Panc1 (cell line): ENCODE results near the gene NDRG2. TPM values are rescaled to one million over a fixed set of nuclear protein-coding genes. Genes with fewer than 3 reads are reported as not detected.

Experiments used
- ATAC-seq: fragments of 200-7000 bp; cut with Tn5 transposase; 2 replicates; pipeline ENCODE4 v1.9.1; 2020; ENCODE audit warnings: mild to moderate bottlenecking, moderate library complexity
- BruUV-seq: library from RNA; stranded (reverse); fragments of 400-500 nt; replicated peaks from 2 replicates; lab custom pipeline; 2021; lab: Mats Ljungman, UMichigan
- CTCF ChIA-PET: fragments of 300-600 bp; sonication (Branson Sonifier 250); formaldehyde crosslinking; loops from one replicate; lab custom pipeline; 2022; ENCODE audit warnings: antibody characterized with exemption; lab: Charles Lee
- POLR2A ChIA-PET: fragments of 300-600 bp; sonication (Branson Sonifier 250); formaldehyde crosslinking; loops from one replicate; lab custom pipeline; 2022; ENCODE audit warnings: antibody characterized with exemption; lab: Charles Lee
- DNase-seq: peaks from one replicate; pipeline ENCODE4 v3.0.0-alpha.2; 2010; ENCODE audit warnings: low read depth, low spot score
- H3K27ac ChIP-seq: 2 replicates; pipeline ENCODE4 v1.5.1; 2011; ENCODE audit warnings: mild to moderate bottlenecking, low read length, inconsistent platforms
- H3K27me3 ChIP-seq: fragments of 200-500 bp; sonication (Bioruptor generic); 2 replicates; pipeline ENCODE4 v1.6.0; 2014; ENCODE audit warnings: low read length, inconsistent platforms; ENCODE audit not compliant: control insufficient read depth, insufficient read depth
- H3K36me3 ChIP-seq: fragments of 200-500 bp; sonication (Bioruptor generic); 2 replicates; pipeline ENCODE4 v1.5.1; 2014; ENCODE audit warnings: inconsistent platforms, mild to moderate bottlenecking, low read length, moderate library complexity; ENCODE audit not compliant: control insufficient read depth, insufficient read depth
- H3K4me1 ChIP-seq: 2 replicates; pipeline ENCODE4 v1.5.1; 2011; ENCODE audit warnings: inconsistent platforms, mild to moderate bottlenecking, low read length, moderate library complexity; ENCODE audit not compliant: control insufficient read depth, insufficient read depth
- H3K4me3 ChIP-seq, 2 experiments: 2 replicates each; pipeline ENCODE4 v1.5.1; 2011 to 2012; ENCODE audit warnings: low read depth in 2 of 2, low read length in 2 of 2, mild to moderate bottlenecking in 2 of 2, inconsistent platforms in 1 of 2, moderate library complexity in 1 of 2
- H3K9me3 ChIP-seq: fragments of 200-500 bp; sonication (Bioruptor generic); 2 replicates; pipeline ENCODE4 v1.5.1; 2014; ENCODE audit warnings: low read depth, mild to moderate bottlenecking, inconsistent platforms, low read length, moderate library complexity; ENCODE audit not compliant: control insufficient read depth, insufficient read depth
- POLR2AphosphoS5 ChIP-seq: IDR thresholded peaks from 2 replicates; pipeline ENCODE4 v1.6.1; 2012; ENCODE audit warnings: mild to moderate bottlenecking, low read depth, low read length, moderate library complexity
- SIN3A ChIP-seq: IDR thresholded peaks from 2 replicates; pipeline ENCODE4 v1.6.1; 2012; ENCODE audit warnings: low read depth, mild to moderate bottlenecking, low read length, moderate library complexity, borderline replicate concordance; ENCODE audit not compliant: insufficient read depth
- TCF7L2 ChIP-seq: IDR thresholded peaks from 2 replicates; pipeline ENCODE4 v1.6.1; 2011; ENCODE audit warnings: mild to moderate bottlenecking, low read depth, low read length, inconsistent platforms
- in situ Hi-C: cut with HindIII; loops from 2 replicates; pipeline ENCODE4 v1.10.0; 2016; ENCODE audit warnings: low sequenced_read_pairs, low pct_unique_long_range_greater_than_20kb
- intact Hi-C: fragments of 100-400 bp; cut with micrococcal nuclease; formaldehyde crosslinking; loops from one replicate; pipeline ENCODE4 v1.10.0; 2022; ENCODE audit not compliant: unreplicated experiment
- total RNA-seq: library from RNA; stranded (reverse); gene quantifications from one replicate; pipeline ENCODE4 v1.2.1, GENCODE V29; 2021; ENCODE audit not compliant: unreplicated experiment
- TF ChIP-seq, protein P1 (sequence below): fragments of 450-650 bp; IDR thresholded peaks from 2 replicates; pipeline ENCODE4 v1.5.1; 2017; ENCODE audit warnings: mild to moderate bottlenecking
- TF ChIP-seq, protein P2 (sequence below), 2 experiments: IDR thresholded peaks; 2 replicates each; pipeline ENCODE4 v1.6.1; 2011 to 2012; ENCODE audit warnings: low read depth in 2 of 2, control low read depth in 1 of 2, low read length in 1 of 2, mild to moderate bottlenecking in 1 of 2, moderate library complexity in 1 of 2; ENCODE audit not compliant: insufficient read depth in 1 of 2

NDRG2 gene
- total RNA-seq, 1 experiment from 2014 or later: 1.6 TPM

DNA sequence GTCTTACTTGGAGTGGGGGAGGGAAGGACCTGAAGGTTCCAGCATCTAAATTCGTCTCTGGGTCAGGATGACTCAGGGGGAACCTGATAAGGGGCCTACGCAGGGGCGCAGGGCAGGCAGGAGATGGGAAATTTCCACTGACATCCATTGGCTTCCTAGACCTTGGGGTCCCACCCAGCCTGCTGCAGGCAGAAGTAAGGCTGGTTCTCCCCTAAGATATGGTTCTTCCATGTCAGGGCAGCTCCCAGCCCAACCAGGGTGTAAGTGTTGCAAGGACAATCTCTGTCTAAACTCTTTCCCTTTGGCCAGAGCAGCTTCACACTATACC lies 2.1 kb upstream of the NDRG2 start:
- no peaks in the 10 kb centered on the region for H3K36me3 ChIP-seq
- peaks cover 2% of the 10 kb centered on the region; the same call in 1 of the 2 replicates for H3K27me3 ChIP-seq
- H3K27ac ChIP-seq: no peak overlapping the region
- no peaks in the 10 kb centered on the region for H3K9me3 ChIP-seq
- ChIA-PET CTCF (no interaction called here), POLR2A (no interaction called here)
- intact Hi-C loops (no loop called here), in situ Hi-C loops (no loop called here)
- ATAC-seq: no peak
- BruUV-seq: no TSS peak
- TF ChIP-seq TCF7L2 (no peak), SIN3A (no peak), POLR2AphosphoS5 (no peak)
- TF ChIP-seq, protein P1, sequence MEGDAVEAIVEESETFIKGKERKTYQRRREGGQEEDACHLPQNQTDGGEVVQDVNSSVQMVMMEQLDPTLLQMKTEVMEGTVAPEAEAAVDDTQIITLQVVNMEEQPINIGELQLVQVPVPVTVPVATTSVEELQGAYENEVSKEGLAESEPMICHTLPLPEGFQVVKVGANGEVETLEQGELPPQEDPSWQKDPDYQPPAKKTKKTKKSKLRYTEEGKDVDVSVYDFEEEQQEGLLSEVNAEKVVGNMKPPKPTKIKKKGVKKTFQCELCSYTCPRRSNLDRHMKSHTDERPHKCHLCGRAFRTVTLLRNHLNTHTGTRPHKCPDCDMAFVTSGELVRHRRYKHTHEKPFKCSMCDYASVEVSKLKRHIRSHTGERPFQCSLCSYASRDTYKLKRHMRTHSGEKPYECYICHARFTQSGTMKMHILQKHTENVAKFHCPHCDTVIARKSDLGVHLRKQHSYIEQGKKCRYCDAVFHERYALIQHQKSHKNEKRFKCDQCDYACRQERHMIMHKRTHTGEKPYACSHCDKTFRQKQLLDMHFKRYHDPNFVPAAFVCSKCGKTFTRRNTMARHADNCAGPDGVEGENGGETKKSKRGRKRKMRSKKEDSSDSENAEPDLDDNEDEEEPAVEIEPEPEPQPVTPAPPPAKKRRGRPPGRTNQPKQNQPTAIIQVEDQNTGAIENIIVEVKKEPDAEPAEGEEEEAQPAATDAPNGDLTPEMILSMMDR: no peak
- TF ChIP-seq, protein P2, sequence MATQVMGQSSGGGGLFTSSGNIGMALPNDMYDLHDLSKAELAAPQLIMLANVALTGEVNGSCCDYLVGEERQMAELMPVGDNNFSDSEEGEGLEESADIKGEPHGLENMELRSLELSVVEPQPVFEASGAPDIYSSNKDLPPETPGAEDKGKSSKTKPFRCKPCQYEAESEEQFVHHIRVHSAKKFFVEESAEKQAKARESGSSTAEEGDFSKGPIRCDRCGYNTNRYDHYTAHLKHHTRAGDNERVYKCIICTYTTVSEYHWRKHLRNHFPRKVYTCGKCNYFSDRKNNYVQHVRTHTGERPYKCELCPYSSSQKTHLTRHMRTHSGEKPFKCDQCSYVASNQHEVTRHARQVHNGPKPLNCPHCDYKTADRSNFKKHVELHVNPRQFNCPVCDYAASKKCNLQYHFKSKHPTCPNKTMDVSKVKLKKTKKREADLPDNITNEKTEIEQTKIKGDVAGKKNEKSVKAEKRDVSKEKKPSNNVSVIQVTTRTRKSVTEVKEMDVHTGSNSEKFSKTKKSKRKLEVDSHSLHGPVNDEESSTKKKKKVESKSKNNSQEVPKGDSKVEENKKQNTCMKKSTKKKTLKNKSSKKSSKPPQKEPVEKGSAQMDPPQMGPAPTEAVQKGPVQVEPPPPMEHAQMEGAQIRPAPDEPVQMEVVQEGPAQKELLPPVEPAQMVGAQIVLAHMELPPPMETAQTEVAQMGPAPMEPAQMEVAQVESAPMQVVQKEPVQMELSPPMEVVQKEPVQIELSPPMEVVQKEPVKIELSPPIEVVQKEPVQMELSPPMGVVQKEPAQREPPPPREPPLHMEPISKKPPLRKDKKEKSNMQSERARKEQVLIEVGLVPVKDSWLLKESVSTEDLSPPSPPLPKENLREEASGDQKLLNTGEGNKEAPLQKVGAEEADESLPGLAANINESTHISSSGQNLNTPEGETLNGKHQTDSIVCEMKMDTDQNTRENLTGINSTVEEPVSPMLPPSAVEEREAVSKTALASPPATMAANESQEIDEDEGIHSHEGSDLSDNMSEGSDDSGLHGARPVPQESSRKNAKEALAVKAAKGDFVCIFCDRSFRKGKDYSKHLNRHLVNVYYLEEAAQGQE (IDR thresholded peaks at IDR 0.05; ENCODE audit: insufficient read depth in 1 of 2, low read depth in 2 of 2, low read length in 1 of 2): no peak
- no peaks in the 10 kb centered on the region; the same call in 1 of the 2 replicates for H3K4me1 ChIP-seq
- no peak for DNase-seq
- no peak overlapping the region for H3K4me3 ChIP-seq

DNA sequence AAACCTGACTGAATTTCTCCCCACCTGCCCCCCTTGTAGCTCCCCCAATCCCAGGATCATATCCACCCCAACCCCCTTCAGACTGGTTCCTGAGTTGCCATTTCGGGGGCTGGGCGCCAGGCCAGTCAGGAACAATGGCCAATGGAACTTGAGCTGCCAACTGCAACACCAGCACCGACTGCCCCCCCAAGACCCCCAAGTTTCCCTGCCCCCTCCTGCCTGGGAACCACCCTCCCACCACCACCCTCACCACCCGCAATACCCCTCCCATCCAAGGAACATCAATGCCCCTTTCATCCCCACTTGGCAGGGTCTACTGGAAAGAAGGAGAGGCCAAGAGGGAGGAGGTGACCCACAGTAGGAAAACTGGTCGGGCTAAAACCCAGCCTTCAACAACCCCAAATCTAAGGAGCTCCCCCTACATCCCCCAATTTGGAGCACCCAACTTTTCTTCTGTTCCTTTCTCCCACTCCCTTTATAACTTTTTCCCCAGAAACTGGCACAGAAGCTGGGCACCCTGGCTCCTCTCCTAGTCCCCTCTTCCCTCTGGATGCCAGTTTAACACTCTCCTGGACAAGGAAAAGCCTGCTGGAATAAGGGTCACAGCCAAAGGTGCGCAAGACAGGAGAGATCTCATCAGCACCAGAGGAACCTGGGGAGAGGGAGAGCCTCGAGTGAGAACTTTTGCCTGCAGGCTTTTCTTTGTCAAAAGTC lies 1.6 kb upstream of the NDRG2 start:
- intact Hi-C loops: no loop called here
- CTCF ChIA-PET: no interaction called here
- peaks cover 2% of the 10 kb centered on the region; the same call in 1 of the 2 replicates for H3K27me3 ChIP-seq

More for the DNA sequence above, 1.6 kb upstream of the NDRG2 start:
- Histone ChIP-seq H3K4me1 (no peaks in the 10 kb centered on the region; the same call in 1 of the 2 replicates), H3K9me3 (no peaks in the 10 kb centered on the region), H3K36me3 (no peaks in the 10 kb centered on the region), H3K27ac (no peak overlapping the region), H3K4me3 (no peak overlapping the region)
- ATAC-seq: no peak
- TF ChIP-seq TCF7L2 (no peak), POLR2AphosphoS5 (no peak), SIN3A (no peak)
- TF ChIP-seq, protein P1: no peak
- TF ChIP-seq, protein P2 (IDR thresholded peaks at IDR 0.05; ENCODE audit: insufficient read depth in 1 of 2, low read depth in 2 of 2, low read length in 1 of 2): no peak
- POLR2A ChIA-PET: no interaction called here
- in situ Hi-C loops: no loop called here
- BruUV-seq: no TSS peak
- no peak for DNase-seq
